ENCODE results near the gene NDUFAF2.

GRCh38 chr5:60993875-60994571, 49.0 kb downstream of the NDUFAF2 start:
- no peak for TF ChIP-seq CTCF (IDR thresholded peaks at IDR 0.05)
- no peak for TF ChIP-seq ZFX (IDR thresholded peaks at IDR 0.05; ENCODE audit: borderline replicate concordance)

Measured in 22Rv1 (cell line).